Lower leg skin (tissue), 4 donors: ENCODE data around the gene KRCC1. TPM values are rescaled to one million over a fixed set of nuclear protein-coding genes. Genes with fewer than 3 reads are reported as not detected.

Source experiments
- DNase-seq, 2 donors: peaks; one replicate each; pipeline ENCODE4 v3.0.0-alpha.2; 2019; ENCODE audit warnings: low spot score in 2 of 2
- H3K4me3 ChIP-seq: fragments of 200-600 bp; sonication (generic); 2 replicates; pipeline ENCODE4 v1.5.1; 2017; ENCODE audit warnings: mild to moderate bottlenecking, low read depth; ENCODE audit not compliant: poor library complexity, severe bottlenecking
- CTCF ChIP-seq, 3 donors: fragments of 450-650 bp; IDR thresholded peaks; one replicate each; pipeline ENCODE4 v1.5.1; 2016; ENCODE audit warnings: antibody characterized with exemption in 3 of 3, mild to moderate bottlenecking in 3 of 3, moderate library complexity in 2 of 3
- POLR2A ChIP-seq, 2 donors: fragments of 450-650 bp; IDR thresholded peaks; one replicate each; pipeline ENCODE4 v1.6.1; 2016 to 2017; ENCODE audit warnings: antibody characterized with exemption in 2 of 2, mild to moderate bottlenecking in 1 of 2, moderate library complexity in 1 of 2
- WGBS, 2 donors: methylation state at CpG; one replicate each; pipeline ENCODE4 v1.1.5; 2018; 5-methylcytosine and 5-hydroxymethylcytosine counted together
- intact Hi-C: fragments of 100-400 bp; cut with DNase I; formaldehyde crosslinking; loops from one replicate; pipeline ENCODE4 v1.15.0; 2023; ENCODE audit warnings: low total_unique reads
- total RNA-seq, 4 donors: library from RNA; depleted of rRNA; stranded (reverse); fragments of >200 nt; gene quantifications; one replicate each; pipeline ENCODE4 v1.1.0, GENCODE V29; 2016

Gene KRCC1
- total RNA-seq, 4 donors from 2014 or later, result 11.5 to 27.9 (median 16.3) TPM

DNA sequence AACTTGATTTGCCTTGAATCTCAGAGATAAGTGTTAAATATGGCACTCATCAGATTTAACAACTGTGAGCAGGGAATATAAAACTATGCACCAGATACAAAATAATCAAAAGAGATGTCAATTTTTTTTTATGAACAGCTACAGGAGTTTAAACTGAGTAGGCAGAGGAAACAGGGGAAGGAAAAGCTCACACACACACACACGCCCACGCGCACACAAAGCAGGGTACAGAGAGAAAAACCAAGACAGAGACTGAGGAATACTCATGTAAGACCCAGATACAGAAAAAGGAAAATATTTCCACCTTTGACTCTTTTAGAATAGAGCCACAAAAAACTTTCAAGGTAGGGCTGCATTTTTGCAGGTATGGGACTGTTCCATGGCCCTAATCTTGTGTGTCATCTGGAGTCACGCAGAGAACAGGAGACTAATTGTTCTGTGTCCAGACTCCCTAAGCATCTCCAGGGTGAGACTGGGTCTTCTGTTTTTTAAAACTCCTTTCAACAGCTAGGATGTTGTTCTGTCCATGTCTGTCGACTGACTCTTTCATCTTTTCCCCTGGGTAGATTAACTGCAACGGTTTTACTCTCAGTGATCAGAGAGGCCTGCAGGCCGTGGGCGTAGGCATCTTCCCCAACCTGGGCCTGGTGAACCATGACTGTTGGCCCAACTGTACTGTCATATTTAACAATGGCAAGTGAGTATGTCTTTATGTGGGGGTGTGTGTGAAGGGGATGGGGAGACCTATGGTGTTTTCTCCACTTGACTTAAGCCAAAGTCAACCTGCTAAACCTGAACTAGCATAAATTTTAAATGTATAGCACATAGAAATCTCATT is 35.1 kb upstream of the KRCC1 start:
- 71 to 72% methylated on average over 8 of the region's 8 CpGs for WGBS, 2 donors
- intact Hi-C loops, result loop anchor here (5.0 kb wide), 1 partner anchor 97 kb away; no protein-coding TSS in a partner anchor
- TF ChIP-seq CTCF (IDR thresholded peaks at IDR 0.05), result no peak
- TF ChIP-seq POLR2A (IDR thresholded peaks at IDR 0.05), result no peak
- no peak for DNase-seq
- no peak overlapping the region for H3K4me3 ChIP-seq

- DNase-seq, result no peak
- TF ChIP-seq CTCF (IDR thresholded peaks at IDR 0.05), result no peak
- TF ChIP-seq POLR2A (IDR thresholded peaks at IDR 0.05), result no peak
- intact Hi-C loops, result no loop called here
- WGBS, 2 donors, result 93 to 98% methylated on average over 2 of the region's 2 CpGs
- no peak overlapping the region for H3K4me3 ChIP-seq
Measured at GRCh38 chr2:88088999-88089398, 33.4 kb upstream of the KRCC1 start.

DNA sequence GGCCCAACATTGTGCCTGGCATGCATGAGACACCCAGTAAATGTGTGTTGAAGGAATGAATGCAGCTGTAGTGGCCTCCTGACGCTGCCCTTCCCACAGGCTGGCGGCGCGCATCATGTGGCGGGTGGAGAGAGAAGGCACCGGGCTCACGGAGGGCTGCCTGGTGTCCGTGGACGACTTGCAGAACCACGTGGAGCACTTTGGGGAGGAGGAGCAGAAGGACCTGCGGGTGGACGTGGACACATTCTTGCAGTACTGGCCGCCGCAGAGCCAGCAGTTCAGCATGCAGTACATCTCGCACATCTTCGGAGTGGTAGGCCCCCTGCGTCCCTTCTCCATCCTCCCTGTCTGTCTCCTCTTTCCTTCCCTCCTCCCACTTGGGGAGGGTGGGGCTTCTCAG is 32.2 kb upstream of the KRCC1 start:
- WGBS, 2 donors, result 93 to 94% methylated on average over 16 to 17 of the region's 17 CpGs

GRCh38 chr2:88087073-88087472 is 31.5 kb upstream of the KRCC1 start:
- no peak overlapping the region for H3K4me3 ChIP-seq
- 98 to 100% methylated on average over 2 of the region's 2 CpGs for WGBS, 2 donors
- no peak for TF ChIP-seq CTCF (IDR thresholded peaks at IDR 0.05)
- no peak for TF ChIP-seq POLR2A (IDR thresholded peaks at IDR 0.05)
- no peak for DNase-seq
- intact Hi-C loops, result no loop called here

More for the DNA sequence above, 32.2 kb upstream of the KRCC1 start:
- TF ChIP-seq CTCF (IDR thresholded peaks at IDR 0.05) (no peak), POLR2A (IDR thresholded peaks at IDR 0.05) (no peak)
- intact Hi-C loops, result no loop called here
- no peak for DNase-seq
- H3K4me3 ChIP-seq, result no peak overlapping the region

GRCh38 chr2:88086401-88086800 is 30.8 kb upstream of the KRCC1 start:
- TF ChIP-seq CTCF (IDR thresholded peaks at IDR 0.05) (no peak), POLR2A (IDR thresholded peaks at IDR 0.05) (no peak)
- 81% methylated on average over 9 of the region's 9 CpGs for WGBS, 2 donors
- H3K4me3 ChIP-seq, result no peak overlapping the region
- no peak for DNase-seq
- intact Hi-C loops, result no loop called here
